DOHH2 (cell line): ENCODE measurements around the gene KIT.

Experiments
- H3F3A ChIP-seq: fragments of 200-600 bp; sonication (generic), shearing (Covaris generic); 2 replicates; pipeline ENCODE4 v1.6.0; 2016; ENCODE audit warnings: antibody characterized with exemption, mild to moderate bottlenecking; ENCODE audit not compliant: control insufficient read depth, insufficient read depth
- H3K27ac ChIP-seq: fragments of 200-600 bp; sonication (generic); 2 replicates; pipeline ENCODE4 v1.5.1; 2014; ENCODE audit warnings: low read depth, mild to moderate bottlenecking, low read length, moderate library complexity
- H3K27me3 ChIP-seq: fragments of 200-600 bp; sonication (generic); 2 replicates; pipeline ENCODE4 v1.6.1; 2014; ENCODE audit warnings: mild to moderate bottlenecking, low read length, mixed read lengths; ENCODE audit not compliant: control insufficient read depth
- H3K36me3 ChIP-seq: fragments of 200-600 bp; sonication (generic); 2 replicates; pipeline ENCODE4 v1.6.1; 2014; ENCODE audit warnings: mild to moderate bottlenecking, low read length, moderate library complexity, mixed read lengths; ENCODE audit not compliant: control insufficient read depth
- H3K4me1 ChIP-seq: fragments of 200-600 bp; sonication (generic); 2 replicates; pipeline ENCODE4 v1.6.1; 2014; ENCODE audit warnings: mild to moderate bottlenecking, low read length, mixed read lengths; ENCODE audit not compliant: control insufficient read depth
- H3K4me2 ChIP-seq: fragments of 200-600 bp; sonication (generic); 2 replicates; pipeline ENCODE4 v1.6.0; 2014; ENCODE audit warnings: mild to moderate bottlenecking, low read length, moderate library complexity
- H3K4me3 ChIP-seq: fragments of 200-600 bp; sonication (generic); 2 replicates; pipeline ENCODE4 v1.5.1; 2014; ENCODE audit warnings: mild to moderate bottlenecking, low read length, mixed read lengths
- H3K79me2 ChIP-seq: fragments of 200-600 bp; sonication (generic); 2 replicates; pipeline ENCODE4 v1.6.1; 2014; ENCODE audit warnings: mild to moderate bottlenecking, low read length, mixed read lengths; ENCODE audit not compliant: control insufficient read depth
- H3K9me2 ChIP-seq: fragments of 200-600 bp; sonication (generic); replicated peaks from 2 replicates; pipeline ENCODE4 v1.6.1; 2014; ENCODE audit warnings: mild to moderate bottlenecking, low read length, mixed read lengths; ENCODE audit not compliant: control insufficient read depth
- H3K9me3 ChIP-seq: fragments of 200-600 bp; sonication (generic); 2 replicates; pipeline ENCODE4 v1.6.1; 2014; ENCODE audit warnings: antibody characterized with exemption, low read length, mixed read lengths; ENCODE audit not compliant: control insufficient read depth, insufficient read depth
- H4K20me1 ChIP-seq: fragments of 200-600 bp; sonication (generic); 2 replicates; pipeline ENCODE4 v1.6.0; 2014; ENCODE audit warnings: low read depth, mild to moderate bottlenecking, antibody characterized with exemption, low read length, moderate library complexity; ENCODE audit not compliant: control insufficient read depth, insufficient read depth
- CTCF ChIP-seq: fragments of 200-600 bp; sonication (generic); IDR thresholded peaks from one replicate; pipeline ENCODE4 v1.5.1; 2014; ENCODE audit warnings: antibody characterized with exemption, mild to moderate bottlenecking, low read depth, low read length; ENCODE audit not compliant: poor library complexity, severe bottlenecking
- EZH2phosphoT487 ChIP-seq: fragments of 200-600 bp; sonication (generic); IDR thresholded peaks from 2 replicates; pipeline ENCODE4 v1.6.1; 2017; ENCODE audit warnings: borderline replicate concordance, mild to moderate bottlenecking, antibody characterized with exemption, low read length, moderate library complexity, mixed read lengths

KIT gene

GRCh38 chr4:54750341-54750740, 92.6 kb downstream of the KIT start:
- Histone ChIP-seq H3K4me2 (no peak overlapping the region), H3K4me1 (no peaks in the 10 kb centered on the region), H3K4me3 (no peak overlapping the region), H3K36me3 (no peaks in the 10 kb centered on the region), H3K27ac (no peak overlapping the region), H3K27me3 (no peaks in the 10 kb centered on the region), H4K20me1 (no peaks in the 10 kb centered on the region), H3K79me2 (no peaks in the 10 kb centered on the region), H3K9me3 (no peaks in the 10 kb centered on the region), H3F3A (no peaks in the 10 kb centered on the region), H3K9me2 (no peaks in the 10 kb centered on the region)
- TF ChIP-seq CTCF (no peak), EZH2phosphoT487 (no peak)

GRCh38 chr4:54754394-54754793, 96.6 kb downstream of the KIT start:
- H3K9me2 ChIP-seq: no peaks in the 10 kb centered on the region
- H3K4me3 ChIP-seq: no peak overlapping the region
- no peaks in the 10 kb centered on the region for H3K4me1 ChIP-seq
- TF ChIP-seq CTCF (no peak), EZH2phosphoT487 (no peak)
- H3K9me3 ChIP-seq: no peaks in the 10 kb centered on the region
- no peak overlapping the region for H3K27ac ChIP-seq
- no peak overlapping the region for H3K4me2 ChIP-seq
- H3K79me2 ChIP-seq: no peaks in the 10 kb centered on the region
- H4K20me1 ChIP-seq: no peaks in the 10 kb centered on the region
- no peaks in the 10 kb centered on the region for H3K27me3 ChIP-seq
- H3K36me3 ChIP-seq: no peaks in the 10 kb centered on the region
- H3F3A ChIP-seq: no peaks in the 10 kb centered on the region

- no peak for TF ChIP-seq CTCF
- no peak for TF ChIP-seq EZH2phosphoT487
- H4K20me1 ChIP-seq: no peaks in the 10 kb centered on the region
- H3K4me1 ChIP-seq: no peaks in the 10 kb centered on the region
- no peaks in the 10 kb centered on the region for H3K79me2 ChIP-seq
- H3K4me3 ChIP-seq: no peak overlapping the region
- no peak overlapping the region for H3K27ac ChIP-seq
- H3K9me3 ChIP-seq: no peaks in the 10 kb centered on the region
- no peaks in the 10 kb centered on the region for H3K9me2 ChIP-seq
- H3K27me3 ChIP-seq: 0 out of 2 replicates have a peak, but pooled peaks cover 3% of the 10 kb centered on the region
- no peaks in the 10 kb centered on the region for H3F3A ChIP-seq
- no peak overlapping the region for H3K4me2 ChIP-seq
- no peaks in the 10 kb centered on the region for H3K36me3 ChIP-seq
These were observed 106.7 kb downstream of the KIT start for GRCh38 chr4:54764476-54764875.

GRCh38 chr4:54767376-54767775, 109.6 kb downstream of the KIT start:
- H3K9me3 ChIP-seq: no peaks in the 10 kb centered on the region
- H3K4me2 ChIP-seq: no peak overlapping the region
- H3K9me2 ChIP-seq: no peaks in the 10 kb centered on the region

More at GRCh38 chr4:54767376-54767775, 109.6 kb downstream of the KIT start:
- no peak overlapping the region for H3K4me3 ChIP-seq
- no peak overlapping the region for H3K27ac ChIP-seq
- H3F3A ChIP-seq: no peaks in the 10 kb centered on the region
- H4K20me1 ChIP-seq: no peaks in the 10 kb centered on the region
- no peaks in the 10 kb centered on the region for H3K4me1 ChIP-seq
- no peaks in the 10 kb centered on the region for H3K36me3 ChIP-seq
- no peaks in the 10 kb centered on the region for H3K79me2 ChIP-seq
- no peak for TF ChIP-seq CTCF
- TF ChIP-seq EZH2phosphoT487: no peak
- 0 out of 2 replicates have a peak, but pooled peaks cover 3% of the 10 kb centered on the region for H3K27me3 ChIP-seq
